SK-N-SH (cell line): ENCODE data around the gene CD244. TPM values are rescaled to one million over a fixed set of nuclear protein-coding genes. Genes with fewer than 3 reads are reported as not detected.

Experiments used
- CTCF ChIA-PET: fragments of 300-600, 350-600 bp; formaldehyde crosslinking; extraction: SDS; loops from one replicate; lab custom pipeline; 2021; lab: Yijun Ruan, JAX
- POLR2A ChIA-PET: fragments of 350-600 bp; sonication (Branson Sonifier 250); formaldehyde crosslinking; extraction: SDS; loops from one replicate; lab custom pipeline; 2020; ENCODE audit warnings: antibody characterized with exemption, inconsistent platforms; lab: Yijun Ruan, JAX
- DNase-seq: peaks from one replicate; pipeline ENCODE4 v3.0.0; 2012
- H2AFZ ChIP-seq: fragments of 200-600 bp; sonication (generic); 2 replicates; pipeline ENCODE4 v1.8.1; 2016; ENCODE audit warnings: antibody characterized with exemption, mild to moderate bottlenecking, low read depth
- H3F3A ChIP-seq: fragments of 200-600 bp; sonication (generic); replicated peaks from 2 replicates; pipeline ENCODE3; 2016; ENCODE audit warnings: antibody characterized with exemption, mild to moderate bottlenecking; ENCODE audit not compliant: insufficient read depth
- H3K27ac ChIP-seq, 2 experiments: fragments of 200-500 bp in 1 of 2; fragments of 200-600 bp in 1 of 2; sonication (Bioruptor generic) in 1 of 2; sonication (generic), shearing (Covaris generic) in 1 of 2; 2 replicates each; pipeline versions ENCODE4 v1.5.1 to v1.6.1; 2014 to 2016; ENCODE audit warnings: low read depth in 2 of 2, inconsistent platforms in 1 of 2, low read length in 1 of 2, mild to moderate bottlenecking in 1 of 2, mixed read lengths in 1 of 2
- H3K27me3 ChIP-seq: fragments of 200-600 bp; sonication (generic), shearing (Covaris generic); 2 replicates; pipeline ENCODE4 v1.6.1; 2016; ENCODE audit warnings: mixed run types; ENCODE audit not compliant: insufficient read depth
- H3K36me3 ChIP-seq, 2 experiments: fragments of 200-500 bp in 1 of 2; fragments of 200-600 bp in 1 of 2; sonication (Bioruptor generic) in 1 of 2; sonication (generic) in 1 of 2; replicated peaks in 1 of 2; 2 replicates each; pipeline versions ENCODE3 to v1.5.1; 2014 to 2016; ENCODE audit warnings: low read length in 1 of 2, mild to moderate bottlenecking in 1 of 2; ENCODE audit not compliant: insufficient read depth in 2 of 2, control insufficient read depth in 1 of 2
- H3K4me1 ChIP-seq, 2 experiments: fragments of 200-500 bp in 1 of 2; fragments of 200-600 bp in 1 of 2; sonication (Bioruptor generic) in 1 of 2; sonication (generic), shearing (Covaris generic) in 1 of 2; 2 replicates each; pipeline versions ENCODE4 v1.5.1 to v1.6.1; 2014 to 2016; ENCODE audit warnings: low read depth in 1 of 2, low read length in 1 of 2, mixed run types in 1 of 2; ENCODE audit not compliant: insufficient read depth in 2 of 2, control insufficient read depth in 1 of 2
- H3K4me2 ChIP-seq: fragments of 200-600 bp; sonication (generic), shearing (Covaris generic); 2 replicates; pipeline ENCODE4 v1.6.1; 2017; ENCODE audit warnings: mixed run types
- H3K4me3 ChIP-seq, 2 experiments: fragments of 200-500 bp in 1 of 2; fragments of 200-600 bp in 1 of 2; sonication (Bioruptor generic) in 1 of 2; sonication (generic), shearing (Covaris generic) in 1 of 2; 2 replicates each; pipeline versions ENCODE4 v1.5.1 to v1.8.1; 2014 to 2016; ENCODE audit warnings: low read depth in 2 of 2, inconsistent platforms in 1 of 2, low read length in 1 of 2, mild to moderate bottlenecking in 1 of 2, mixed read lengths in 1 of 2, moderate library complexity in 1 of 2
- H3K79me2 ChIP-seq: fragments of 200-600 bp; sonication (generic); 2 replicates; pipeline ENCODE4 v1.8.1; 2017; ENCODE audit warnings: mild to moderate bottlenecking; ENCODE audit not compliant: insufficient read depth
- H3K9ac ChIP-seq: fragments of 200-600 bp; sonication (generic); 2 replicates; pipeline ENCODE4 v1.6.1; 2017; ENCODE audit warnings: mixed run types
- H3K9me2 ChIP-seq: fragments of 200-600 bp; sonication (generic); 2 replicates; pipeline ENCODE4 v1.6.1; 2017; ENCODE audit warnings: mixed run types
- H3K9me3 ChIP-seq: fragments of 200-600 bp; sonication (generic); 2 replicates; pipeline ENCODE4 v1.6.1; 2017; ENCODE audit warnings: mixed run types, mild to moderate bottlenecking, moderate library complexity
- H4K20me1 ChIP-seq: fragments of 200-600 bp; sonication (generic); 2 replicates; pipeline ENCODE4 v1.6.1; 2017; ENCODE audit warnings: mild to moderate bottlenecking, mixed run types; ENCODE audit not compliant: insufficient read depth
- CHD2 ChIP-seq: fragments of 150-350 bp; IDR thresholded peaks from 2 replicates; pipeline ENCODE4 v1.6.1; 2018; ENCODE audit warnings: low read length; ENCODE audit not compliant: partially characterized antibody
- MXI1 ChIP-seq: IDR thresholded peaks from 2 replicates; pipeline ENCODE4 v1.6.1; 2012; ENCODE audit warnings: mild to moderate bottlenecking, low read depth, low read length, improper control_type of control experiment
- POLR2AphosphoS5 ChIP-seq: IDR thresholded peaks from 2 replicates; pipeline ENCODE4 v1.6.1; 2012; ENCODE audit warnings: low read depth, low read length
- SMC3 ChIP-seq: IDR thresholded peaks from 2 replicates; pipeline ENCODE4 v1.6.1; 2012; ENCODE audit warnings: low read depth, low read length, improper control_type of control experiment
- WGBS: methylation state at CpG from one replicate; pipeline ENCODE4 v1.1.6; 2017; ENCODE audit warnings: low lambda C conversion rate; 5-methylcytosine and 5-hydroxymethylcytosine counted together
- polyA plus RNA-seq, 3 experiments: library from polyadenylated mRNA; depleted of rRNA; stranded (reverse); fragments of >200 nt; gene quantifications; 2 replicates each; pipeline ENCODE4 v1.2.3, GENCODE V29; 2012
- TF ChIP-seq, protein P1 (sequence below): IDR thresholded peaks from 2 replicates; pipeline ENCODE4 v1.4.0; 2012; ENCODE audit warnings: low read depth
- TF ChIP-seq, protein P2 (sequence below): fragments of 150-350 bp; IDR thresholded peaks from 2 replicates; pipeline ENCODE4 v1.6.1; 2016; ENCODE audit warnings: mild to moderate bottlenecking, low read depth, low read length
- TF ChIP-seq, protein P3 (sequence below): IDR thresholded peaks from 2 replicates; pipeline ENCODE4 v1.4.0; 2012; ENCODE audit warnings: low read depth, borderline replicate concordance

The CD244 gene
- polyA plus RNA-seq, 1 of the 3 experiments (the other 2 are of a cell fraction) = not detected

DNA sequence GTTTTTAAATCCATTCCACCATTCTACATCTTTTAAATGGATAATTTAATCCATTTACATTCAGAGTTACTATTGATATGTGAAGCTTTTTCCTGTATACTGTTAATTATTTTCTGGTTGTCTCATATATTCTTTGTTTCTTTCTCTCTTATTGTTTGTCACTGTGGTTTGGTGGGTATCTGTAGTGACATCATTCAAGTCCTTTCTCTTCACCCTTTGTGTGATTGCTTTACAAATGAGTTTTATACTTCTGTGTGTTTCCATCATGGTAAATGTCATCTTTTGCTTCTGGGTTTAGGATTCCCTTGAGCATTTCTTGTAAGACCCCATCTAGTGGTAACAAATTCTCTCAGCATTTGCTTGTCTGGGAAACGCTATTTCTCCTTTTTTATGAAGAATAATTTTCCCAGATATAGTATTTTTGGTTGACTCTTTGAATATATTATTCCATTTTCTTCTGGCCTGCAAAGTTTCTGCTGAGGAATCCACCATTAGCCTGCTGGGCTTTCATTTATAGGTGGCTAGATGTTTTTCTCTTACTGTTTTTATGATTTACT is 56.5 kb downstream of the CD244 start (continued):
- TF ChIP-seq POLR2AphosphoS5 (no peak), SMC3 (no peak)

DNA sequence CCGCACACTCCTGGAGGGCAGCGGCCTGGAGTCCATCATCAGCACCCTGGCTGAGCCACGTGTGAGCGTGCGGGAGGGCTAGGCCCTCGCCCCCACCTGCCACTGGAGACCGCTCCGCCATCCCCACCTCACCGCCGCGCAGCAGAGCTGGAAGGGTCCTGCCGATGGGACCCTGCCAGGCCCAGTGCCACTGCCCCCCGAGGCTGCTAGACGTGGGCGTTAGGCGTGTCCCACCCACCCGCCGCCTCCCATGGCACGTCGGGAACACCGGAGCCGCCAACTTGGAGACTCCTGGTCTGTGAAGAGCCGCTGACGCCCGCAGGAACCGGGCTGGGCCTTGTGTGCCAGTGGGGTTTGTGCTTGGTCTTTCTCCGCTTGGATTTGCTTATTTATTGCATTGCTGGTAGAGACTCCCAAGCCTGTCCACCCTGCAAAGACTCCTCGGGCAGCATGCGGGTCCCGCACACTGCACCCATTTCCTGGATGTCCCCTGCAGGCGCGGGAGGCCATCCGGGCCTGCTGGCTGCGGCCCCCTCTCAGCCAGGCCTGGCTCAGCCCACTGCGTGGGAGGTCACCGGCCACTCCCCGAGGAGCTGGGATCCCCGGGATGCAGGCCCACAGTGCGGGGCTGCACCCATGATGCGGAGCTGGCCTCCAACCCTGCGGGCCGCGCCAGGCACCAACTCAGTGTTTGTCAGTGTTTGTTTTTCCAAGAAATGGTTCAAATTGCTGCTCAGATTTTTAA is 60.7 kb downstream of the CD244 start:
- no peaks in the 10 kb centered on the region; the same call in 1 of the 2 replicates for H3K9me2 ChIP-seq
- no peak overlapping the region for H2AFZ ChIP-seq
- CTCF ChIA-PET = no interaction called here
- H3K79me2 ChIP-seq = no peaks in the 10 kb centered on the region
- DNase-seq = peak; percentile 11
- WGBS = 53% methylated on average over 20 of the region's 43 CpGs
- POLR2A ChIA-PET = no interaction called here
- H4K20me1 ChIP-seq = no peaks in the 10 kb centered on the region
- H3K4me2 ChIP-seq = no peak overlapping the region
- no peaks in the 10 kb centered on the region for H3F3A ChIP-seq
- H3K27ac ChIP-seq = no peak overlapping the region
- TF ChIP-seq, protein P1, sequence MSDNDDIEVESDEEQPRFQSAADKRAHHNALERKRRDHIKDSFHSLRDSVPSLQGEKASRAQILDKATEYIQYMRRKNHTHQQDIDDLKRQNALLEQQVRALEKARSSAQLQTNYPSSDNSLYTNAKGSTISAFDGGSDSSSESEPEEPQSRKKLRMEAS = no peak
- no peak for TF ChIP-seq CHD2
- no peaks in the 10 kb centered on the region for H3K4me1 ChIP-seq
- H3K36me3 ChIP-seq = no peaks in the 10 kb centered on the region
- no peaks in the 10 kb centered on the region for H3K9me3 ChIP-seq
- H3K27me3 ChIP-seq = no peaks in the 10 kb centered on the region; the same call in 1 of the 2 replicates
- H3K4me3 ChIP-seq = no peak overlapping the region
- H3K9ac ChIP-seq = no peak overlapping the region

DNA sequence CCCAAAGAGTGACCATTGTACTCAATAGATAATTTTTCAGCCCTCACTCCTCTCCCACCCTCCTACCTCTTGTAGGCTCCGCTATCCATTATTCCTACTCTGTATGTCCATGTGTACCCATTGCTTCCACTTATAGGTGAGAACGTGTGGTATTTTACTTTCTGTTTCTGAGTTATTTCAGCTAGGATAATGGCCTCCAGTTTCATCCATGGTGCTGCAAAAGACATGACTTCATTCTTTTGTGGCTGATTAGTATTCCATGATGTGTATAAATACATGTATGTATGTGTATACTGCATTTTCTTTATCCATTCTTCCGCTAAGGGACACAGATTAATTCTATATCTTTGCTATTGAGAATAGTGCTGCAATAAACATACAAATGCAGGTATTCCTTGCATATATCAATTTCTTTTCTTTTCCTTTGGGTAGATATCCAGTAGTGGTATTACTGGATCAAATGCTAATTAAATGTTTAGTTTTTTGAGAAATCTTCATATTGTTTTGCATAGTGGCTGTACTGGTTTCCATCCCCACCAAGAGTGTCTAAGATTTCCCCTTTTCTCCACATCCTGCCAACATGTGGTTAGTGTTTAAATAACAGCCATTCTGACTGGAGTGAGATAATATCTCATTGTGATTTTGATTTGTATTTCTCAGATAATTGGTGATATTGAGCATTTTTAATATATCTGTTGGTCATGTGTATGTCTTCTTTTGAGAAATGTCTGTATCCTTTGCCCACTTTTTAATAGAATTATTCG is 61.9 kb downstream of the CD244 start:
- Histone ChIP-seq H3K9me3 (no peaks in the 10 kb centered on the region), H3K4me1 (no peaks in the 10 kb centered on the region), H3F3A (no peaks in the 10 kb centered on the region), H3K27ac (no peak overlapping the region)
- POLR2A ChIA-PET = no interaction called here
- TF ChIP-seq MXI1 = no peak
- TF ChIP-seq, protein P2, sequence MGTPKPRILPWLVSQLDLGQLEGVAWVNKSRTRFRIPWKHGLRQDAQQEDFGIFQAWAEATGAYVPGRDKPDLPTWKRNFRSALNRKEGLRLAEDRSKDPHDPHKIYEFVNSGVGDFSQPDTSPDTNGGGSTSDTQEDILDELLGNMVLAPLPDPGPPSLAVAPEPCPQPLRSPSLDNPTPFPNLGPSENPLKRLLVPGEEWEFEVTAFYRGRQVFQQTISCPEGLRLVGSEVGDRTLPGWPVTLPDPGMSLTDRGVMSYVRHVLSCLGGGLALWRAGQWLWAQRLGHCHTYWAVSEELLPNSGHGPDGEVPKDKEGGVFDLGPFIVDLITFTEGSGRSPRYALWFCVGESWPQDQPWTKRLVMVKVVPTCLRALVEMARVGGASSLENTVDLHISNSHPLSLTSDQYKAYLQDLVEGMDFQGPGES = no peak
- TF ChIP-seq, protein P3, sequence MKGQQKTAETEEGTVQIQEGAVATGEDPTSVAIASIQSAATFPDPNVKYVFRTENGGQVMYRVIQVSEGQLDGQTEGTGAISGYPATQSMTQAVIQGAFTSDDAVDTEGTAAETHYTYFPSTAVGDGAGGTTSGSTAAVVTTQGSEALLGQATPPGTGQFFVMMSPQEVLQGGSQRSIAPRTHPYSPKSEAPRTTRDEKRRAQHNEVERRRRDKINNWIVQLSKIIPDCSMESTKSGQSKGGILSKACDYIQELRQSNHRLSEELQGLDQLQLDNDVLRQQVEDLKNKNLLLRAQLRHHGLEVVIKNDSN = no peak
- TF ChIP-seq, protein P1 = no peak
- TF ChIP-seq, all 33 proteins: peak for 0
- no peak overlapping the region for H3K4me2 ChIP-seq
- DNase-seq = no peak
- no peaks in the 10 kb centered on the region; the same call in 1 of the 2 replicates for H3K27me3 ChIP-seq
- no peaks in the 10 kb centered on the region for H3K36me3 ChIP-seq
- CTCF ChIA-PET = no interaction called here
- WGBS = 3% methylated on average over 4 of the region's 4 CpGs
- H4K20me1 ChIP-seq = no peaks in the 10 kb centered on the region
- H2AFZ ChIP-seq = no peak overlapping the region
- no peaks in the 10 kb centered on the region for H3K79me2 ChIP-seq
- no peak overlapping the region for H3K9ac ChIP-seq
- no peaks in the 10 kb centered on the region; the same call in 1 of the 2 replicates for H3K9me2 ChIP-seq
- no peak overlapping the region for H3K4me3 ChIP-seq
